ENCODE data around the gene IQCE.
"Not testable (repeated sequence)": the region's sequence is repeated elsewhere in the genome, so short reads cannot be mapped to it uniquely, and the experiment has no call there.

IQCE gene

DNA sequence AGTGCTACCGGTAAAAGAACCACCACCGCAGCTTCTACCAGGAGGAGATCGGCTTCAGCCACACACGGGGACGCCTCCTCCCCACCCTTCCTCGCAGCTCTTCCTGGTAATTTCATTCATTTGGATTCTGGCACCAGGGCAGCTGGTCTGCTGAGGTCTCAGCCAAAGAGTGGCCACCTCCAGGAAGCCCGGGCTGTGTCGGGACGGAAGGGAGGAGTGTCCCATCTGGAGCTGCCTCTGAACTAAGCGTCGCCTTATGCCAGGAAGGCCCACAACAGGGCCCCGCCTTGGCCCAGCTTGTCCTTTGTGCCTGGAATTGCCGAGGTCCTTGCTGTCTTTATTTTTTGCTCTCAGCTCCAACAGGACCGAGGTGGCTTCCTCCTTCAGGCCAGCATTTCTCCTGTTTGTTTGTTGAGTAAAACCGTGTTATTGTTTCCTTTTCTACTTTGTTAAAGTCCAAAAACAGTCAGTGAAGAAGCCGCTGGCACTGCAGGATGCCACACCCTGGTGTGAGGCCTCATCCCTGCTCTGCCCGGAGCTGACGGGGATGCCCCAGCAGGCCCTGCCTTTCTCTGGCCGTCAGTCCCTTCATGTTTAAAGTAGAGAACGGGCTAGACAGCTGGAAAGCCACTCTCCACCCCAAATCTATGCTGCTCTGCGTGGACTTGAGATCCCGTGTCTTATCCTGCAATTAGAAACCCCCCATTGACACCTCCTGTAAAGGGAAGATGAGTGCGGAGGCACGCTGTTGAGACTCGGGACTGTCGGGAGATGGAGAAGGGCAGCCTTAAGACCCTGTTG lies 48.5 kb downstream of the IQCE start:
- Histone ChIP-seq H3K9me3 (ENCODE audit: control insufficient read depth in 2 of 2, low read length in 2 of 2) (no peaks in the 10 kb centered on the region), H3K27ac (ENCODE audit: low read length) (peak overlapping the region; percentile 24), H3K27me3 (ENCODE audit: control insufficient read depth in 1 of 2, insufficient read depth in 2 of 2, low read length in 2 of 2) (no peaks in the 10 kb centered on the region), H3K36me3 (ENCODE audit: control insufficient read depth in 2 of 2, insufficient read depth in 2 of 2, low read length in 2 of 2) (peaks cover 0 to 9% of the 10 kb centered on the region in 2 donors), H3K4me1 (ENCODE audit: control insufficient read depth, insufficient read depth, low read length) (peaks cover 5% of the 10 kb centered on the region), H3K4me3 (ENCODE audit: low read length in 2 of 2) (no peak overlapping the region), H3K9ac (ENCODE audit: low read length in 2 of 2) (no peak overlapping the region)

DNA sequence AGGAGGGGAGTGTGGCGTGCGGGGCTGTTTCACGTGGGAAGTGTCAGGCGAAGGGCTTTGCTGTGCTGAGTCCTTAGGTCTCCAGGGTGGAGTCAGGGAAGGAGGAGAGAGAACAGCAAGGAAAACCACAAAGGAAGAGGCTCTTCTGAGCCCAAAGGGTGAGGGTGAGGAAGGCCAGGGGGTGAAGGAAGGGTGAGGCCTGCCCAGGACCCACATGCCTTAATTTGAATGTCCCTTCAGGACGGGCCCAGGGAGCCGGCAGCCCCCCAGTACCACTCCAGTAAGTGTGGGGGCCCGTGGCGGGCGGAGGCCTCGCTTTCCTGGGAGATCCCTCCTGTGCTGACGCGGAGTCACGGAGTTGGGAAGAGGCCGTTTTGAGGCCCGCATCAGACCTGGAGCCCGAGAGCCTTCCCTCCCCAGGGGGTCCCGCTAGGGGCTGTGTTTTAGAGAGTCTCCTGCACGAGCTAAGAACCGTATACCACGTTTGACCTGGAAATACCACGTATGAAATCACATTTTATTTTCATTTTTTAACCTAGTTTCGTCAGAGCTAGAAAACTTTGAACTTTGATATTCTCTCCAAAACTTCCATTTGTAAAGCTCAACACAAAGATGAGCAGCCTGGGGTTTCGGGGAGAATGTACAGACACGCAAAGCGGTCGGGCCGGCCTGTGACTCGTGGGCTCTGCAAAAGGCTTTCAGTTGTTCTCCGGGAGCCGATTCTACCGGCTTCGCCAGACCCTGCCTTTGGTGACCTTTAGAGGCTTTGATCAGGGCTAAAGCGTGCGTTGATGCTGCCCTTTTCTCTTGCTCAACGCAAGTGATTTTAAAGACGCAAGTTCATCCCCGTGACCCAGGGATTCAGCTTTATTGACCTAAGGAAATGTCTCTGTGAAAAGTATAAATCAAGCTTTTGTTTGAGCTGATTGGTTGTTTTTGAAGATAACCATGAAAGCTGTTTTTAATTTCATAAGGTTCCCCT lies 49.4 kb downstream of the IQCE start:
- H3K4me1 ChIP-seq (ENCODE audit: control insufficient read depth, insufficient read depth, low read length) = peaks cover 7% of the 10 kb centered on the region
- H3K9me3 ChIP-seq (ENCODE audit: control insufficient read depth in 2 of 2, low read length in 2 of 2) = no peaks in the 10 kb centered on the region
- peaks cover 0 to 9% of the 10 kb centered on the region in 2 donors for H3K36me3 ChIP-seq (ENCODE audit: control insufficient read depth in 2 of 2, insufficient read depth in 2 of 2, low read length in 2 of 2)
- peak overlapping the region; percentile 24 for H3K27ac ChIP-seq (ENCODE audit: low read length)
- H3K27me3 ChIP-seq (ENCODE audit: control insufficient read depth in 1 of 2, insufficient read depth in 2 of 2, low read length in 2 of 2) = no peaks in the 10 kb centered on the region
- no peak overlapping the region for H3K9ac ChIP-seq (ENCODE audit: low read length in 2 of 2)
- no peak overlapping the region for H3K4me3 ChIP-seq (ENCODE audit: low read length in 2 of 2)

DNA sequence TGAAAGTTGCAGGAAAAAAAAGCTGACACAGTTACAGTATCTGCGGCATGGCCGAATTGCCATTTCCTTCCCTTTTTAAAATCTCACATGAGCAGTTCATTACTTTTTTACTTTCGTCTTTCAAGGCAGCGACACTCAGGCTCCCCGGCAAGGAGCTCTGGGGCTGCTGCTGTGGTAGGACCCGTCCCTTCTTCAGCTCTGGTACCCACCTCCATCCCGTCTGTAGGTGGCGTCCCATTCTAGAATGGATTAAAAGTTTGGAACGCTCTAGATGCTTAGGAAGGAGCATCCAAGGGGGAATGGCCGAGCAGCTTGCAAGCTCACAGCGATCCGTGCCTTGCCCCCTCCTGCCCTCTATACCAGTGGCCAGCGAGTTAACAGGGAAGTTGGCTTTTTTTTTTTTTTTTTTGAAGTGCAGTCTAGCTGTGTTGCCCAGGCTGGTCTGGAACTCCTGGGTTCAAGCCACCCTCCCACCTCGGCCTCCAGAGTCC lies 50.2 kb downstream of the IQCE start:
- H3K4me1 ChIP-seq (ENCODE audit: control insufficient read depth, insufficient read depth, low read length) = peaks cover 15% of the 10 kb centered on the region
- no peaks in the 10 kb centered on the region for H3K27me3 ChIP-seq (ENCODE audit: control insufficient read depth in 1 of 2, insufficient read depth in 2 of 2, low read length in 2 of 2)
- no peak overlapping the region for H3K4me3 ChIP-seq (ENCODE audit: low read length in 2 of 2)
- H3K27ac ChIP-seq (ENCODE audit: low read length) = no peak overlapping the region
- no peak overlapping the region for H3K9ac ChIP-seq (ENCODE audit: low read length in 2 of 2)
- no peaks in the 10 kb centered on the region for H3K9me3 ChIP-seq (ENCODE audit: control insufficient read depth in 2 of 2, low read length in 2 of 2)
- peaks cover 0 to 9% of the 10 kb centered on the region in 2 donors for H3K36me3 ChIP-seq (ENCODE audit: control insufficient read depth in 2 of 2, insufficient read depth in 2 of 2, low read length in 2 of 2)

DNA sequence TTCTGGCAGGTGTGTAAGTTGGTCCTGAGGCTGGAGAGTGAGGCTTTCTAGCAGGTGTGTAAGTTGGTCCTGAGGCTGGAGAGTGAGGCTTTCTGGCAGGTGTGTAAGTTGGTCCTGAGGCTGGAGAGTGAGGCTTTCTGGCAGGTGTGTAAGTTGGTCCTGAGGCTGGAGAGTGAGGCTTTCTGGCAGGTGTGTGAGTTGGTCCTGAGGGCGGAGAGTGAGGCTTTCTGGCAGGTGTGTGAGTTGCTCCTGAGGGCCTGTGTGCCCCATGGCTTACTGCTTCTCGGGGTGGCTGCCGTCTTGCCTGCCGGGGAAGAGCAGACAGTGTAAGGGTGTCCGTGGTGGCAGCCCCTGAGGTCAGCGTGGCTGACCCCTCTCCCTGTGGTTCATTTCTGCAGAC lies 50.9 kb downstream of the IQCE start:
- H3K4me1 ChIP-seq (ENCODE audit: control insufficient read depth, insufficient read depth, low read length) = peaks cover 19% of the 10 kb centered on the region
- not testable (repeated sequence) for H3K36me3 ChIP-seq (ENCODE audit: control insufficient read depth in 2 of 2, insufficient read depth in 2 of 2, low read length in 2 of 2); H3K27me3 ChIP-seq (ENCODE audit: control insufficient read depth in 1 of 2, insufficient read depth in 2 of 2, low read length in 2 of 2); H3K27ac ChIP-seq (ENCODE audit: low read length); H3K4me3 ChIP-seq (ENCODE audit: low read length in 2 of 2); H3K9me3 ChIP-seq (ENCODE audit: control insufficient read depth in 2 of 2, low read length in 2 of 2); H3K9ac ChIP-seq (ENCODE audit: low read length in 2 of 2)

DNA sequence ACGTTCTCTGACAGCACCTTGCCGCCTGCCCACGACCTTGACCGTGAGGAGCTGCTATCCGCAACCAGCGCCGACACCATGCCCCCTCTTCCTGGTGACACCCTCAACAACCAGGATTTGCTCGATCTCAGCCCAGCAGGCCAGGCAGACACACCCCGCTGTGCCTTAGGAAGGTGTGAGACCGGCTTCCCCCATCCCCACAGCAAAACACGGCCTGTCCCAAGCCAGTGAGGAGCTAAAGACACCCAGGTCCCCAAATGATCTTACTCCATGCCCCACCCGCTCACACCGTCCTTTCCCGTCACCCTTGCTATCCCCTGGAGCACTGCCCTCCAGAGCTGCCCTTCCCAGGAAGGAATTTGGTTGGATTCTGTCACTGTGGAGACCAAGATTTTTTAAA lies 51.7 kb downstream of the IQCE start:
- H3K27ac ChIP-seq (ENCODE audit: low read length) = no peak overlapping the region
- H3K4me1 ChIP-seq (ENCODE audit: control insufficient read depth, insufficient read depth, low read length) = peaks cover 22% of the 10 kb centered on the region
- no peak overlapping the region for H3K4me3 ChIP-seq (ENCODE audit: low read length in 2 of 2)
- no peaks in the 10 kb centered on the region for H3K9me3 ChIP-seq (ENCODE audit: control insufficient read depth in 2 of 2, low read length in 2 of 2)
- peaks cover 0 to 7% of the 10 kb centered on the region in 2 donors for H3K36me3 ChIP-seq (ENCODE audit: control insufficient read depth in 2 of 2, insufficient read depth in 2 of 2, low read length in 2 of 2)
- no peaks in the 10 kb centered on the region for H3K27me3 ChIP-seq (ENCODE audit: control insufficient read depth in 1 of 2, insufficient read depth in 2 of 2, low read length in 2 of 2)
- no peak overlapping the region for H3K9ac ChIP-seq (ENCODE audit: low read length in 2 of 2)

DNA sequence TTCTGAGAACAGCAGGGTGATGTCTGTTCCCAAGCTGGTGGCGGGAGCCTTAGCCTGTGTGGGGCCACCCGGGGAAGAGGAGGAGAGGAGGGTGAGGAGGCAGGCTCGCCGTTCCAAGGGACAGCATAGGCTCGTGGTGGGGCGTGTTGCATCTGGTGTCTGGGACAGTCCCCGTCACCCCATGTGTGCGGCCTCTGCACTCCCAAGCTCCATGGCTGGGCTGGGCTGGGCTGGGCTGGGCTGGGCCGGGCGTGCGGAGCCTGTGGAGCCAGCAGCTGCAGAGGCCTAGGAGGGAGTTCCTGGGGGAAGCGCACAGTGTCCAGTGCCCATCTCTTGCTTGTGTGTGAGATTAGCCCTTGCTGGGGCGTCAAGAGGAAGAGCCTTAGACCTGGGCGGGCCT lies 52.1 kb downstream of the IQCE start:
- Histone ChIP-seq H3K4me1 (ENCODE audit: control insufficient read depth, insufficient read depth, low read length) (peaks cover 22% of the 10 kb centered on the region), H3K9ac (ENCODE audit: low read length in 2 of 2) (no peak overlapping the region), H3K4me3 (ENCODE audit: low read length in 2 of 2) (no peak overlapping the region), H3K27ac (ENCODE audit: low read length) (no peak overlapping the region), H3K27me3 (ENCODE audit: control insufficient read depth in 1 of 2, insufficient read depth in 2 of 2, low read length in 2 of 2) (no peaks in the 10 kb centered on the region), H3K9me3 (ENCODE audit: control insufficient read depth in 2 of 2, low read length in 2 of 2) (no peaks in the 10 kb centered on the region), H3K36me3 (ENCODE audit: control insufficient read depth in 2 of 2, insufficient read depth in 2 of 2, low read length in 2 of 2) (peaks cover 0 to 7% of the 10 kb centered on the region in 2 donors)

DNA sequence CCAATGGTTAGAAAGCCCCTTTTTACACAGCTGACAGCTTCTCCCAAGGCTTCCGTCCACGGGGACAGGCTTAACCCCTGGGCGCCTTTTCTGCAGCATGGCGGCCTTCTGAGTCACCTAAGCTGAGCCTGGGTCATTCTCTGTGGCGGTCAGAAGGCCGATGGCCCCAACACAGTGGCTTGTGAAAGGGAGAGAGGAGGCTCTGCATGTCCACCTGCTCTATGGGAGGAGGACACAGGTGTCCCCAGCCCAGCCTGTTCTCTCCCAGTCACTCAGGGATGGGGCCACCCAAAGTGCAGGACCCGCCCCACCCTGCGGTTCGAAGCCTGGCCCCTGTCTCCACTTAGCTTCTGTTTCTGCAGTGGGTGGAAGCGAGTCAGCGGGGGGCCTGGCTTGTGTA lies 52.6 kb downstream of the IQCE start:
- Histone ChIP-seq H3K4me1 (ENCODE audit: control insufficient read depth, insufficient read depth, low read length) (peaks cover 22% of the 10 kb centered on the region), H3K36me3 (ENCODE audit: control insufficient read depth in 2 of 2, insufficient read depth in 2 of 2, low read length in 2 of 2) (peaks cover 0 to 5% of the 10 kb centered on the region in 2 donors)

DNA sequence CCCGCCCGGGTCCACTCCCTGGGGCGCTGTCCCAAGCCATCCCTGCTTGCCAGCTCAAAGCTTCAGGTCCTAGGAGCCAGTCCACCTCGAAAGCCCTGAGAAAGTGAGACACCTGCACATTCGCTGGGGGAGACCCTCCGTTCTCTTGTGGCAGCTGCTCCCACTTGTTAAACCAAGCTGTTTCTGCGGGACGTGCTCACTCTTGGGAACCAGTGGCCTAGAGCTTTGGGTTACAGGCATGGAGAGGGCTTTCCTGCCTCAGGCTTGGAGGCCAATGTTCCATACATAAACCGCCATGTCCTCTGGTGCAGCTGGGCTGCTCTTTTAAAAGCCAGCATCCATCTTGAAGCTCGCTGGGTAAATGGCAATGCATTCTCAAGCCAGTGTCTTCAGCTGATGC lies 53.1 kb downstream of the IQCE start:
- Histone ChIP-seq H3K27me3 (ENCODE audit: control insufficient read depth in 1 of 2, insufficient read depth in 2 of 2, low read length in 2 of 2) (no peaks in the 10 kb centered on the region), H3K4me1 (ENCODE audit: control insufficient read depth, insufficient read depth, low read length) (peaks cover 26% of the 10 kb centered on the region), H3K36me3 (ENCODE audit: control insufficient read depth in 2 of 2, insufficient read depth in 2 of 2, low read length in 2 of 2) (peaks cover 0 to 5% of the 10 kb centered on the region in 2 donors), H3K4me3 (ENCODE audit: low read length in 2 of 2) (no peak overlapping the region), H3K9me3 (ENCODE audit: control insufficient read depth in 2 of 2, low read length in 2 of 2) (no peaks in the 10 kb centered on the region), H3K27ac (ENCODE audit: low read length) (no peak overlapping the region), H3K9ac (ENCODE audit: low read length in 2 of 2) (no peak overlapping the region)

More for the DNA sequence above, 52.6 kb downstream of the IQCE start:
- Histone ChIP-seq H3K4me3 (ENCODE audit: low read length in 2 of 2) (no peak overlapping the region), H3K9ac (ENCODE audit: low read length in 2 of 2) (no peak overlapping the region), H3K27ac (ENCODE audit: low read length) (no peak overlapping the region), H3K9me3 (ENCODE audit: control insufficient read depth in 2 of 2, low read length in 2 of 2) (no peaks in the 10 kb centered on the region), H3K27me3 (ENCODE audit: control insufficient read depth in 1 of 2, insufficient read depth in 2 of 2, low read length in 2 of 2) (no peaks in the 10 kb centered on the region)

DNA sequence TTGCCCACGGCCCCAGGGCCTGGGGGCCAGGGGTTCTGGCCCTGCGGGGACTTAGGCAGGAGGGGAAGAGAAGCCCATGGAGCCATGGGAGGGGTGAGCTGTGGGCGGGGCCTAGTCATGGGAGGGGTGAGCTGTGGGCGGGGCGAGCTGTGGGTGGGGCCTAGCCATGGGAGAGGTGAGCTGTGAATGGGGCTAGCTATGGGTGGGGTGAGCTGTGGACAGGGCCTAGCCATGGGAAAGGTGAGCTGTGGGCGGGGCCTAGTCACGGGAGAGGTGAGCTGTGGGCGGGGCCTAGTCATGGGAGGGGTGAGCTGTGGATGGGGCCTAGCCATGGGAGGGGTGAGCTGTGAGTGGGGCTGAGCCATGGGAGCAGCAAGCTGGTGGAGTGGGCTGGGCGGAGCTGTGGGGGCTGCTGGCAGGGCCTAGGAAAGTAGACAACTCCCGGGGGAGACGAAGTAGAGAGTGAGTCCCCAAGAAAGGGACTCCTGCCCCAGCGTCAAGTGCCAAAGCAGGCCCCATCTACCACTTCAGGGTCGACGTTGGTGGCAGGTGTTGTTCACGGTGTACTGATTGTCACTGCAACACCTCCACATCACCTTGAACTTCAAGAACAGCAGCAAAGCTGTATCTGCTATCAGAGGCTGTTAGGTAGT lies 53.8 kb downstream of the IQCE start:
- H3K4me3 ChIP-seq (ENCODE audit: low read length in 2 of 2) = no peak overlapping the region
- peaks cover 0 to 5% of the 10 kb centered on the region in 2 donors for H3K36me3 ChIP-seq (ENCODE audit: control insufficient read depth in 2 of 2, insufficient read depth in 2 of 2, low read length in 2 of 2)
- H3K27me3 ChIP-seq (ENCODE audit: control insufficient read depth in 1 of 2, insufficient read depth in 2 of 2, low read length in 2 of 2) = no peaks in the 10 kb centered on the region
- H3K4me1 ChIP-seq (ENCODE audit: control insufficient read depth, insufficient read depth, low read length) = peaks cover 32% of the 10 kb centered on the region
- H3K27ac ChIP-seq (ENCODE audit: low read length) = no peak overlapping the region
- H3K9ac ChIP-seq (ENCODE audit: low read length in 2 of 2) = no peak overlapping the region
- no peaks in the 10 kb centered on the region for H3K9me3 ChIP-seq (ENCODE audit: control insufficient read depth in 2 of 2, low read length in 2 of 2)
